ENCODE results near the gene PPAT.
"Not testable (repeated sequence)": the region's sequence is repeated elsewhere in the genome, so short reads cannot be mapped to it uniquely, and the experiment has no call there.

PPAT gene

DNA sequence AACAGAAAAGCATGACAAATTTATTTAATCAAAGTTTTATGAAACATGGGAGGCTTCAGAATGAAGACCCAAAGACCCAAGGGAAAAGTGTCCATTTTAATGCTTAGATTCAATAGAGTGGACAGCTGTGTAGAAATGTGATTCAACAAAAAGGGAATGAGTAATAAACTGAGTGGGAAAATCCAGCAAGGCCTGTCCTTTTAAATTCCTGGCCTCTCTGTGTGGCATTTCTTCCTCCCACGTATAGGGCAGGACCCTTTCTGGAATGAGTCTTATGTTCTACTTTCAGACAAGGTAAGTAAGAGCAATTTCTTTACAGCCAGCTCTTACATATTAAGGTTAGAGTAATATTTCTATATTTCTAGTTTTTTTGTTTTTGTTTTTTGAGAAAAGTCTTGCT is 62.6 kb downstream of the PPAT start:
- DNase-seq = no peak

DNA sequence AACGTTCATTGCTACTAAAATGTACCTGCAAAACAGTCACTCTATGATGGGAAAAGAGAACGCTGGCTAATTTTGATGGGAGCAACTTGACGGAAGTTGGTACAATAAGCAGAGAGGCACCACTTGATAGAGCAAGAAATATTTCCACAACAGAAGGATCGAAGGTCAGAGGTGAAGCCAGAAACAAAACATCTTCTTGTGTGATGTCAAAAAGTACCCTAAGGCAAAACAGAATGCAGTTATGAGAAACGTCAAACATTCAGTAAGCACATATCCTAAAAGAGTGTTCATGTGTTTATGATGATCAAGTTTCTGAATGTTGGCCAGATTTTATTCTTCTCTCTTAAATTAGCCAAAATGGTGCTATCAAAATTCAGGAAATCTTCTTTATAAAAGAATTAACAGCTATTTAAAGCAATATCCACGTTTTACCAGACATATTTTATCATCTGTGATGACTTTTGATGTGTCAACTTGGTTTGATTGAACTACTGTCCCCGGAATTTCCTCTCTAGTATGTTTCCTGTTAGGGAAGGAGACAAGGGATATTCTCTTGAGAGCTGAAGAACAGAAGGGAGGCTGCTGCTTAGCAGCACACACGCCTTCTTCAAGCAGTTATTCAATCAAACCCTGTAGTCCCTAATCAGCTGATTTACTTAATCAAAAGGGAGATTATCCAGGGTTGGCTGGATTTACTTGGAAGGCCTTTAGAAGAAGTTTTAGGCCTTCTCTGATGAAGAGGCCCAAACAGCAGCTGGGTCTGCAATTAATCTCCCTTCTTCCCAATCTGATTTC is 63.8 kb downstream of the PPAT start:
- no peak for DNase-seq

DNA sequence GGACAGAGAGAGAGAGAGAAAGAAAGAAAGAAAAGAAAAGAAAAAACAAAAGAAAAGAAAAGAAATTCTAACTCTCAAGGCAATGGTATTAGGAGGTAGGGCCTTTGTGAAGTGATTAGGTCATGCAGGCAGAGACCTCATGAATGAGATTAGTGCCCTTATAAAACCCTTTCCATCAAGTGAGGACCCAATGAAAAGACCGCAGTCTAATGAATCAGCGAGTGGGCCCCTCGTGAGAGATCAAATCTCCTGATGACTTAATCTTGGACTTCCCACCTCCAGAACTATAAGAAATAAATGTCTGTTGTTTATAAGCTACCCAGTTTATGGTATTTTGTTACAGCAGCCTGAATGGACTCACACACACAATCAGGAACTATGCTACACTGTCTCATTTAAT is 65.0 kb downstream of the PPAT start:
- no peak for DNase-seq

DNA sequence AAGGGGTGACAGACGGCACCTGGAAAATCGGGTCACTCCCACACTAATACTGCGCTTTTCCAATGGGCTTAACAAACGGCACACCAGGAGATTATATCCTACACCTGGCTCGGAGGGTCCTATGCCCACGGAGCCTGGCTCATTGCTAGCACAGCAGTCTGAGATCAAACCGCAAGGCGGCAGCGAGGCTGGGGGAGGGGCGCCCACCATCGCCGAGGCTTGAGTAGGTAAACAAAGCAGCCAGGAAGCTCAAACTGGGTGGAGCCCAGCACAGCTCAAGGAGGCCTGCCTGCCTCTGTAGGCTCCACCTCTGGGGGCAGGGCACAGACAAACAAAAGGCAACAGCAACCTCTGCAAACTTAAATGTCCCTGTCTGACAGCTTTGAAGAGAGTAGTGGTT is 72.4 kb downstream of the PPAT start:
- DNase-seq = not testable (repeated sequence)

DNA sequence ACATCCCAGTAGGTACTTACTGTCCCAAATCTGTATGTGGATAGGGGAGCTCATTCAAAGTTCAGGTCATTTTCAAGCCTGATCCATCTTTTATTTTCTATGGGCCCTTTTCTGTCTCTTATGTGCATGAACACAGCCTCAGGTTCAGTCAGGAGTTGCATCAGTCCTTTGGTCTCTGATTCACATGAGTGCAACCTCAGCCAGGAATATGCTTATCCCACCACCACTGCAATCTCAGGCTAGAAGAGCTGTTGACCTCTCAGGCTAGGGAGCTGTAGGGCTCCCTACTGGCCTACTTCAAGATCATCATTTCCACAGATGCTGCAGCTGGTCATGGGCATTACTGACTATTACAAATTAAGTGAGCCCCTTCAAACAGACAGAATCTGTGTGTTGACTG is 75.3 kb downstream of the PPAT start:
- DNase-seq = no peak

DNA sequence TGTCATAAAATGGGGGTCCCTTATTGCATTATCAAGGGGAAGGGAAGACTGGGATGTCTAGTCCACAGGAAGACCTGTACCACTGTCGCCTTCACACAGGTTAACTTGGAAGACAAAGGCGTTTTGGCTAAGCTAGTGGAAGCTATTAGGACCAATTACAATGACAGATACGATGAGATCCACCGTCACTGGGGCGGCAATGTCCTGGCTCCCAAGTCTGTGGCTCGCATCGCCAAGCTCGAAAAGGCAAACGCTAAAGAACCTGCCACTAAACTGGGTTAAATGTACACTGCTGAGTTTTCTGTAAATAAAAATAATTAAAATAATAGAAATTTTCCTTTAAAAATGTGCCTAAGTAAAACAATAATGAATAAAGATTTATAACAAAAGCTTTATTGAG is 78.8 kb downstream of the PPAT start:
- DNase-seq = no peak

DNA sequence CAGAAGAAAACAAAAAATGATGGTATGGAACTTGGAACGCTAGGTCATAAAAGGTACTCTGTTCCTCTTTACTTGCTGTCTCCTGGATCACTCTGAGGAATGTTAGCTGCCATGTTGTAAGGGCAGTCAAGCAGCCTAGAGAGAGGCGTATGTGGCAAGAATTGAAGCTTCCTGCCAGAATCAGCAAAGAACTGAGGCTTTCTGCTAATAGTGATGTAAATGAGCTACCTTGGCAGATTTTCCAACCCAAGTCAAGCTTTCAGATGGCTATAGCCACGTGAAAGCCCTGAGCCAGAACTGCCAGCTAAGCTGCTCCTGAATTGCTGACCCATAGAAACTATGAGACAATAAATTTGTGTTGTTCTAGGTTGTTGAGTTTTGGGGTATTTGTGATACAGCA is 86.8 kb downstream of the PPAT start:
- no peak for DNase-seq

DNA sequence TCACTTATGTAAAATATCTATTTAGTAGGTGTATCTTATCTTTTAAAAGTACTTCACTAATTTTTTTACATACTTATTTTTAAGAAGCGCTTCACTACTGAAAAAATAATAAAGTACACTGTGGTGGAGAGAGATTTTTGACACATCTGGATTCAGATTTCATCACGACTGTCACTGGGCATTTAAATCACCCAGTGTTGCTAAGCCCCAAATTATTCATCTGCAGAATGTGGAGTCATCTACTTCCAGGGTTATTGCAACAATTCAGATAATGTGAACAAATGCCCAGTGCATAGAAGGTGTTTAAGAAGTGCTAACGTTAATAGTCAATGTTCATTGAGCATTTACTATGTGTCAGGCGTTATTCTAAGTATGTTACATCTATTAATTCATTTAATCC is 90.0 kb downstream of the PPAT start:
- DNase-seq = no peak
